ENCODE measurements around the gene NQO1.

DNA sequence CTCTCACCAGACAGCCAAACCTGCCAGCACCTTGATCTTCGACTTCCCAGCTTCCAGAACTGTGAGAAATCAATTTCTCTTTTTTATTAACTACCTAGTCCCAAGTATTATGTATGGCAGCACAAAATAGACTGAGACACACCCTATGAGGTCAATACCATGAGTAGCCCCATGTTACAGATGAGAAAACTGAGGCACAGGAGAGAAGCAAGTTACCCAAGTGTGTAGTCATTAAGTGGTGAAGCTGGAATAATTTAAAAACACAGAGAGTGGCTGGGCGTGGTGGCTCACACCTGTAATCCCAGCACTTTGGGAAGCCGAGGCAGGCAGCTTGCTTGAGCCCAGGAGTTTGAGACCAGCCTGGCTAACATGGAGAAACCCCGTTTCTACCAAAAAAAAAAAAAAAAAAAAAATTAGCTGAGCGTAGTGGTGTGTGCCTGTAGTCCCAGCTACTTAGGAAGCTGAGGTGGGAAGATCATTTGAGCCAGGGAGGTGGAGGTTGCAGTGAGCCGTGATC lies 4.9 kb downstream of the NQO1 start:
- no peak for TF ChIP-seq CTCF (IDR thresholded peaks at IDR 0.05)
- TF ChIP-seq EZH2 (IDR thresholded peaks at IDR 0.05; ENCODE audit: borderline replicate concordance, insufficient read depth, low read depth, low read length, poor library complexity, severe bottlenecking), result no peak
